ENCODE results near the gene PRKCA.

- TF ChIP-seq POLR2A (IDR thresholded peaks at IDR 0.05) (no peak), CTCF (IDR thresholded peaks at IDR 0.05) (no peak)
Measured at GRCh38 chr17:66386498-66387351, 84.3 kb downstream of the PRKCA start.
